Right lobe of liver (tissue), 6 donors: ENCODE measurements around the gene PASK. TPM values are rescaled to one million over a fixed set of nuclear protein-coding genes. Genes with fewer than 3 reads are reported as not detected.

Experiments
- ATAC-seq, 4 donors: fragments of 200-7000 bp; cut with Tn5 transposase; one replicate each; pipeline ENCODE4 v1.9.1; 2020; ENCODE audit warnings: mild to moderate bottlenecking in 4 of 4, moderate library complexity in 4 of 4
- DNase-seq, 3 donors: peaks; one replicate each; pipeline ENCODE4 v3.0.0-alpha.2; 2020
- H3K27ac ChIP-seq, 3 donors: fragments of 200-600 bp; one replicate each; pipeline ENCODE4 v1.8.0; 2022
- H3K27me3 ChIP-seq, 2 donors: fragments of 200-600 bp; one replicate each; pipeline ENCODE4 v1.8.0; 2022
- H3K36me3 ChIP-seq, 4 donors: fragments of 200-600 bp; sonication (generic) in 1 of 4; one replicate each; pipeline versions ENCODE4 v1.5.1 to v1.8.0; 2017 to 2022; ENCODE audit warnings: control low read depth in 1 of 4
- H3K4me1 ChIP-seq, 4 donors: fragments of 200-600 bp; sonication (generic) in 1 of 4; one replicate each; pipeline versions ENCODE4 v1.5.1 to v1.8.0; 2017 to 2022; ENCODE audit warnings: control low read depth in 1 of 4
- H3K4me3 ChIP-seq, 3 donors: fragments of 200-600 bp; one replicate each; pipeline ENCODE4 v1.8.0; 2022
- H3K9me3 ChIP-seq, 4 donors: fragments of 200-600 bp; sonication (generic) in 1 of 4; one replicate each; pipeline versions ENCODE4 v1.5.1 to v1.8.0; 2017 to 2022; ENCODE audit warnings: control low read depth in 1 of 4
- POLR2A ChIP-seq: fragments of 450-650 bp; IDR thresholded peaks from one replicate; pipeline ENCODE4 v1.6.1; 2017; ENCODE audit warnings: antibody characterized with exemption, mild to moderate bottlenecking
- WGBS: methylation state at CpG from one replicate; pipeline ENCODE4 v1.1.6; 2018; ENCODE audit warnings: low coverage, low lambda C conversion rate; ENCODE audit not compliant: insufficient coverage; ENCODE audit errors: missing lambda C conversion rate; 5-methylcytosine and 5-hydroxymethylcytosine counted together
- intact Hi-C, 2 donors: fragments of 100-400 bp; cut with DNase I; formaldehyde crosslinking; loops; one replicate each; pipeline versions ENCODE4 v1.11.2 to v1.14.1; 2022
- total RNA-seq, 6 experiments: library from RNA; depleted of rRNA in 2 of 6; stranded (reverse); fragments of >200 nt in 2 of 6; fragmentation: NEBNext Ultra II Directional in 3 of 6; extraction: Animal tissue kit (Norgen Biotek cat#: 25700) in 3 of 6; gene quantifications; one replicate each; pipeline versions ENCODE4 v1.1.0 to v1.2.4, GENCODE V29; 2016 to 2023
- TF ChIP-seq, protein P1 (sequence below), 4 donors: fragments of 200-600 bp in 3 of 4; fragments of 450-650 bp in 1 of 4; IDR thresholded peaks; one replicate each; pipeline versions ENCODE4 v1.5.1 to v1.8.0; 2016 to 2022; ENCODE audit warnings: antibody characterized with exemption in 4 of 4, mild to moderate bottlenecking in 2 of 4
- donor health status: DM: no; HTN: yes; CAD: no.
- donor health status: DM: no; HTN: no; CAD: no.
- donor health status: DM: no; HTN: no; CAD: no.
- donor health status: DM: no; HTN: yes; CAD: no.
- donor health status: DM: no; HTN: yes; CAD: no.

Gene PASK
- total RNA-seq, 6 experiments from 2014 or later: 2.0 to 4.2 (median 3.4) TPM

- 91% methylated on average over 8 of the region's 9 CpGs for WGBS
- no peak for ATAC-seq
- no peaks in the 10 kb centered on the region for H3K9me3 ChIP-seq
- intact Hi-C loops: no loop called here
- no peaks in the 10 kb centered on the region for H3K27me3 ChIP-seq
- no peaks in the 10 kb centered on the region for H3K4me1 ChIP-seq
- H3K27ac ChIP-seq: no peak overlapping the region
- TF ChIP-seq, protein P1, sequence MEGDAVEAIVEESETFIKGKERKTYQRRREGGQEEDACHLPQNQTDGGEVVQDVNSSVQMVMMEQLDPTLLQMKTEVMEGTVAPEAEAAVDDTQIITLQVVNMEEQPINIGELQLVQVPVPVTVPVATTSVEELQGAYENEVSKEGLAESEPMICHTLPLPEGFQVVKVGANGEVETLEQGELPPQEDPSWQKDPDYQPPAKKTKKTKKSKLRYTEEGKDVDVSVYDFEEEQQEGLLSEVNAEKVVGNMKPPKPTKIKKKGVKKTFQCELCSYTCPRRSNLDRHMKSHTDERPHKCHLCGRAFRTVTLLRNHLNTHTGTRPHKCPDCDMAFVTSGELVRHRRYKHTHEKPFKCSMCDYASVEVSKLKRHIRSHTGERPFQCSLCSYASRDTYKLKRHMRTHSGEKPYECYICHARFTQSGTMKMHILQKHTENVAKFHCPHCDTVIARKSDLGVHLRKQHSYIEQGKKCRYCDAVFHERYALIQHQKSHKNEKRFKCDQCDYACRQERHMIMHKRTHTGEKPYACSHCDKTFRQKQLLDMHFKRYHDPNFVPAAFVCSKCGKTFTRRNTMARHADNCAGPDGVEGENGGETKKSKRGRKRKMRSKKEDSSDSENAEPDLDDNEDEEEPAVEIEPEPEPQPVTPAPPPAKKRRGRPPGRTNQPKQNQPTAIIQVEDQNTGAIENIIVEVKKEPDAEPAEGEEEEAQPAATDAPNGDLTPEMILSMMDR (IDR thresholded peaks at IDR 0.05): no peak
- TF ChIP-seq POLR2A: no peak
- H3K4me3 ChIP-seq: no peak overlapping the region
- peaks cover 0 to 38% (median 15%) of the 10 kb centered on the region in 4 donors for H3K36me3 ChIP-seq
- no peak for DNase-seq
Measured at GRCh38 chr2:241157841-241158545, 8.7 kb upstream of the PASK start.

GRCh38 chr2:241156971-241157441, 7.7 kb upstream of the PASK start:
- ATAC-seq (no peak), DNase-seq (no peak)
- 63% methylated on average over 3 of the region's 5 CpGs for WGBS
- Histone ChIP-seq H3K9me3 (no peaks in the 10 kb centered on the region), H3K4me3 (no peak overlapping the region), H3K27ac (no peak overlapping the region), H3K4me1 (no peaks in the 10 kb centered on the region), H3K27me3 (no peaks in the 10 kb centered on the region), H3K36me3 (peaks cover 0 to 37% (median 15%) of the 10 kb centered on the region in 4 donors)
- TF ChIP-seq, protein P1 (IDR thresholded peaks at IDR 0.05): no peak
- TF ChIP-seq POLR2A: no peak
- intact Hi-C loops: no loop called here

DNA sequence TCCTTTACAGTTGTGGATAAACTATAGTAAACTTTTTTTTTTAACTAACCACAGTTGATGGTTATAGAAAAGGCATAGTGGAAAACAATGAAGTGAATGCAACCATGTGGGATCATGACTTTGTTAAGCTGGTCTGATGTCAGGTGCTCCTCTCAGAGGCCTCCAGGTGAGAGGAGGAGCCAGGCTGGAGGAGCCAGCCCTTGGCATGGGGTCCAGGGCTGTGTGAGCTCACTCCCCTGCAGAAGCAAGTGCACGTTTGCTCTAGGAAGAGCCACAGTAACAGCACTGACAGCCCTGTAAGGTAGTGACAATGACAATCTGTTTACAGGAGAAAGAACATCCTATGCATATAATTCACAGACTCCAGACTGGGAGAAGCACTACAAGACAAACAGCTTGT, 6.7 kb upstream of the PASK start:
- H3K9me3 ChIP-seq: no peaks in the 10 kb centered on the region
- TF ChIP-seq, protein P1 (IDR thresholded peaks at IDR 0.05): no peak
- TF ChIP-seq POLR2A: no peak
- no peak overlapping the region for H3K4me3 ChIP-seq
- H3K36me3 ChIP-seq: peaks cover 0 to 37% (median 15%) of the 10 kb centered on the region in 4 donors
- H3K27me3 ChIP-seq: no peaks in the 10 kb centered on the region
- H3K27ac ChIP-seq: no peak overlapping the region
- intact Hi-C loops: no loop called here
- ATAC-seq (no peak), DNase-seq (no peak)
- peaks cover 0 to 4% (median 2%) of the 10 kb centered on the region in 4 donors for H3K4me1 ChIP-seq
- 90% methylated on average over 1 of the region's 1 CpG for WGBS

DNA sequence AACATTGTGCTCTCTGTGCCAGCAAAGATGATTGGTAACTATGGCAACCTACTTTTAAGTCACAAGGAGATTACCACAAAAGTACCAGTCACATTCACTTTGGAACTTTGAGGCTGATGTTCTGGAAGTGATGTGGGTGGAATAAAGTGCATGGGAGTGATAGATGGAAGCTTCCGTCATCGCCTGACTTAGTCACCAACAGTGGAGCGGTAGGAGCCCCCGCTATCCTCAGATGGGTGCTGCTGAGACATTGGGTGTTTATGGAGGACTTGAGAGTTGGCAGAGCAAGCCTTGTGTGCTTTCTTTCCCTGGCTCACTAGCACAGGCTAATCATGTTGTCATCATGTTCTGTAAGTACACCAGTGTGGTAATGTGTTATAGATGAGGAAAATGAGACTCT, 5.6 kb upstream of the PASK start:
- Histone ChIP-seq H3K4me1 (peaks cover 0 to 4% (median 2%) of the 10 kb centered on the region in 4 donors), H3K9me3 (no peaks in the 10 kb centered on the region), H3K4me3 (no peak overlapping the region), H3K36me3 (peaks cover 0 to 30% (median 14%) of the 10 kb centered on the region in 4 donors), H3K27me3 (no peaks in the 10 kb centered on the region), H3K27ac (no peak overlapping the region)
- TF ChIP-seq, protein P1 (IDR thresholded peaks at IDR 0.05): no peak
- no peak for TF ChIP-seq POLR2A
- intact Hi-C loops: no loop called here
- no peak for DNase-seq
- 100% methylated on average over 1 of the region's 4 CpGs for WGBS
- no peak for ATAC-seq
